Trophoblast cell (in vitro differentiated cells and primary cell): ENCODE measurements around the gene SORL1.
"Not testable (repeated sequence)": the region's sequence is repeated elsewhere in the genome, so short reads cannot be mapped to it uniquely, and the experiment has no call there.

ENCODE experiments used
- DNase-seq, 2 donors: peaks; one replicate each; pipeline ENCODE4 v3.0.0-alpha.2; 2016
- H2AFZ ChIP-seq: 2 replicates; pipeline ENCODE4 v1.6.1; 2013; ENCODE audit warnings: low read length, moderate library complexity, mild to moderate bottlenecking; ENCODE audit not compliant: insufficient read depth, poor library complexity
- H2AK5ac ChIP-seq: 2 replicates; pipeline ENCODE4 v1.6.1; 2013; ENCODE audit warnings: mild to moderate bottlenecking, low read length
- H2BK120ac ChIP-seq: 2 replicates; pipeline ENCODE4 v1.6.1; 2013; ENCODE audit warnings: low read length, mild to moderate bottlenecking, moderate library complexity; ENCODE audit not compliant: insufficient read depth, poor library complexity
- H2BK12ac ChIP-seq: 2 replicates; pipeline ENCODE4 v1.6.1; 2013; ENCODE audit warnings: mild to moderate bottlenecking, low read length, moderate library complexity
- H2BK5ac ChIP-seq: 2 replicates; pipeline ENCODE4 v1.6.1; 2013; ENCODE audit warnings: low read length, low read depth, moderate library complexity, mild to moderate bottlenecking; ENCODE audit not compliant: poor library complexity
- H3K14ac ChIP-seq: 2 replicates; pipeline ENCODE4 v1.6.1; 2013; ENCODE audit warnings: mild to moderate bottlenecking, low read length
- H3K18ac ChIP-seq: 2 replicates; pipeline ENCODE4 v1.6.1; 2013; ENCODE audit warnings: mild to moderate bottlenecking, low read length
- H3K23ac ChIP-seq: 2 replicates; pipeline ENCODE4 v1.6.1; 2013; ENCODE audit warnings: low read length
- H3K27ac ChIP-seq: 2 replicates; pipeline ENCODE4 v1.5.1; 2013; ENCODE audit warnings: low read depth, mild to moderate bottlenecking, inconsistent platforms, low read length, moderate library complexity
- H3K27me3 ChIP-seq: 2 replicates; pipeline ENCODE4 v1.6.1; 2013; ENCODE audit warnings: inconsistent platforms, mild to moderate bottlenecking, low read length, moderate library complexity; ENCODE audit not compliant: insufficient read depth
- H3K36me3 ChIP-seq, 2 experiments: 1 replicate in 1 of 2; 2 replicates in 1 of 2; pipeline ENCODE4 v1.6.1; 2013; ENCODE audit warnings: low read length in 2 of 2, mild to moderate bottlenecking in 2 of 2, moderate library complexity in 1 of 2; ENCODE audit not compliant: insufficient read depth in 2 of 2, control insufficient read depth in 1 of 2
- H3K4ac ChIP-seq: 2 replicates; pipeline ENCODE4 v1.6.1; 2013; ENCODE audit warnings: low read depth, mild to moderate bottlenecking, low read length, moderate library complexity
- H3K4me1 ChIP-seq, 2 experiments: 1 replicate in 1 of 2; 2 replicates in 1 of 2; pipeline ENCODE4 v1.6.1; 2013; ENCODE audit warnings: low read length in 2 of 2, mild to moderate bottlenecking in 2 of 2, moderate library complexity in 1 of 2; ENCODE audit not compliant: insufficient read depth in 2 of 2, control insufficient read depth in 1 of 2
- H3K4me2 ChIP-seq: 2 replicates; pipeline ENCODE4 v1.6.1; 2013; ENCODE audit warnings: inconsistent platforms, mild to moderate bottlenecking, low read length, moderate library complexity
- H3K4me3 ChIP-seq: 2 replicates; pipeline ENCODE4 v1.5.1; 2013; ENCODE audit warnings: mild to moderate bottlenecking, low read depth, low read length, inconsistent platforms
- H3K79me1 ChIP-seq: one replicate; pipeline ENCODE4 v1.6.1; 2013; ENCODE audit warnings: low read length
- H3K79me2 ChIP-seq: 2 replicates; pipeline ENCODE4 v1.6.1; 2013; ENCODE audit warnings: low read length, mild to moderate bottlenecking; ENCODE audit not compliant: control insufficient read depth, insufficient read depth, poor library complexity
- H3K9ac ChIP-seq: 2 replicates; pipeline ENCODE4 v1.6.1; 2013; ENCODE audit warnings: mild to moderate bottlenecking, low read length
- H3K9me3 ChIP-seq: 2 replicates; pipeline ENCODE4 v1.6.1; 2013; ENCODE audit warnings: low read depth, mild to moderate bottlenecking, control low read depth, inconsistent platforms, low read length; ENCODE audit not compliant: insufficient read depth
- H4K12ac ChIP-seq: 2 replicates; pipeline ENCODE4 v1.6.1; 2013; ENCODE audit warnings: low read depth, mild to moderate bottlenecking, low read length, moderate library complexity
- H4K8ac ChIP-seq: 2 replicates; pipeline ENCODE4 v1.6.1; 2013; ENCODE audit warnings: low read depth, mild to moderate bottlenecking, low read length, moderate library complexity
- H4K91ac ChIP-seq: one replicate; pipeline ENCODE4 v1.6.1; 2013; ENCODE audit warnings: low read depth, mild to moderate bottlenecking, low read length, moderate library complexity
- WGBS: extraction: QIAGEN DNeasy Blood & Tissue Kit; methylation state at CpG from one replicate; pipeline ENCODE4 v1.1.7; 2013; ENCODE audit warnings: missing lambda C conversion rate; ENCODE audit not compliant: insufficient read length, insufficient coverage; ENCODE audit errors: extremely low coverage; 5-methylcytosine and 5-hydroxymethylcytosine counted together

SORL1 gene

GRCh38 chr11:121500717-121501116, 48.6 kb downstream of the SORL1 start:
- no peak overlapping the region for H4K12ac ChIP-seq
- H3K4me3 ChIP-seq, result no peak overlapping the region
- H3K79me1 ChIP-seq, result no peaks in the 10 kb centered on the region
- no peak overlapping the region for H2BK12ac ChIP-seq
- H4K91ac ChIP-seq, result no peak overlapping the region
- no peak overlapping the region for H3K9ac ChIP-seq
- no peak overlapping the region for H3K23ac ChIP-seq
- H2BK120ac ChIP-seq, result no peak overlapping the region
- H3K4ac ChIP-seq, result no peak overlapping the region
- H3K36me3 ChIP-seq, result no peaks in the 10 kb centered on the region
- no peaks in the 10 kb centered on the region for H3K4me1 ChIP-seq
- H3K27me3 ChIP-seq, result no peaks in the 10 kb centered on the region
- no peak overlapping the region for H3K4me2 ChIP-seq
- H3K79me2 ChIP-seq, result no peaks in the 10 kb centered on the region
- no peak overlapping the region for H4K8ac ChIP-seq
- WGBS, result no CpG with 5 or more reads among the region's 1 CpG
- no peak overlapping the region for H3K18ac ChIP-seq
- no peak overlapping the region for H3K14ac ChIP-seq
- no peak overlapping the region for H2AK5ac ChIP-seq
- H2AFZ ChIP-seq, result no peak overlapping the region
- H2BK5ac ChIP-seq, result no peak overlapping the region
- no peaks in the 10 kb centered on the region for H3K9me3 ChIP-seq
- DNase-seq, result no peak
- no peak overlapping the region for H3K27ac ChIP-seq

- H3K18ac ChIP-seq, result no peak overlapping the region
- H2BK120ac ChIP-seq, result no peak overlapping the region
- no peak for DNase-seq
- no peaks in the 10 kb centered on the region for H3K79me2 ChIP-seq
- H3K27ac ChIP-seq, result no peak overlapping the region
- no peak overlapping the region for H2AK5ac ChIP-seq
- no CpG with 5 or more reads among the region's 3 CpGs for WGBS
- no peak overlapping the region for H2BK5ac ChIP-seq
- H3K27me3 ChIP-seq, result no peaks in the 10 kb centered on the region
- no peaks in the 10 kb centered on the region for H3K36me3 ChIP-seq
- no peak overlapping the region for H3K9ac ChIP-seq
- H3K4me2 ChIP-seq, result no peak overlapping the region
- no peak overlapping the region for H3K4me3 ChIP-seq
- no peak overlapping the region for H4K12ac ChIP-seq
- H4K8ac ChIP-seq, result no peak overlapping the region
- H4K91ac ChIP-seq, result no peak overlapping the region
- no peak overlapping the region for H3K4ac ChIP-seq
- H3K14ac ChIP-seq, result no peak overlapping the region
- H3K9me3 ChIP-seq, result no peaks in the 10 kb centered on the region
- H3K4me1 ChIP-seq, result no peaks in the 10 kb centered on the region
- H2AFZ ChIP-seq, result no peak overlapping the region
- no peaks in the 10 kb centered on the region for H3K79me1 ChIP-seq
- no peak overlapping the region for H3K23ac ChIP-seq
- no peak overlapping the region for H2BK12ac ChIP-seq
Measured at GRCh38 chr11:121503051-121503450, 50.9 kb downstream of the SORL1 start.

GRCh38 chr11:121506237-121506636, 54.1 kb downstream of the SORL1 start:
- not testable (repeated sequence) for H3K4me3 ChIP-seq, DNase-seq, H3K27ac ChIP-seq, H3K79me2 ChIP-seq, H3K4me2 ChIP-seq, H3K27me3 ChIP-seq, H3K4ac ChIP-seq, H3K23ac ChIP-seq, H2BK120ac ChIP-seq, H4K12ac ChIP-seq, H2AK5ac ChIP-seq, H2BK5ac ChIP-seq, H2AFZ ChIP-seq, H3K4me1 ChIP-seq, H4K8ac ChIP-seq, H3K36me3 ChIP-seq, H3K18ac ChIP-seq, H4K91ac ChIP-seq, H2BK12ac ChIP-seq, H3K9ac ChIP-seq, H3K9me3 ChIP-seq, H3K14ac ChIP-seq, H3K79me1 ChIP-seq
- no CpG with 5 or more reads among the region's 1 CpG for WGBS

DNA sequence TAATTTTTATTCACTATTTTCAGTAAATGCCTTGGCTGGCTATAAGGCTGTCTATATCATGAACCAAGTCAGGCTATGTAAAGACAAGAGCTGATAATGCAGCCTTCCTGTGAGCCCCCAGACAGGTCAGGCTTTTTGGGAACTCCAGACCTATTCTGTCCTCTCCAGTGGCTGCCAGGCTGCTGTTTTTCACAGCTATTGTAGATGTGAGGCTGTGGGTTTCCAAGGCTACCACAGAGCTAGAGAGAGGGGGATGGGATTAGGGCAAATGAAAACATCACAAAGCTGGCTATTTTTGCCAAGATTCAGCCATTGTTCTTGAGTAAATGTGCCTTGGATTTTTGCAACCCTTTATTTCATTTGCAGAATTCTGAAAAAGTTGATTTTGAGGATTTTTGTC, 56.3 kb downstream of the SORL1 start:
- H2BK5ac ChIP-seq, result no peak overlapping the region
- no peak overlapping the region for H3K18ac ChIP-seq
- H3K79me1 ChIP-seq, result no peaks in the 10 kb centered on the region
- no peak overlapping the region for H4K12ac ChIP-seq
- no peaks in the 10 kb centered on the region for H3K36me3 ChIP-seq
- no peak overlapping the region for H3K14ac ChIP-seq
- H3K4me1 ChIP-seq, result no peaks in the 10 kb centered on the region
- H3K9ac ChIP-seq, result no peak overlapping the region
- H3K23ac ChIP-seq, result no peak overlapping the region
- H3K9me3 ChIP-seq, result no peaks in the 10 kb centered on the region
- H4K8ac ChIP-seq, result no peak overlapping the region
- no peak overlapping the region for H2AFZ ChIP-seq
- no peak overlapping the region for H2AK5ac ChIP-seq
- H3K79me2 ChIP-seq, result no peaks in the 10 kb centered on the region
- H2BK12ac ChIP-seq, result no peak overlapping the region
- no peak overlapping the region for H3K27ac ChIP-seq
- no peak overlapping the region for H2BK120ac ChIP-seq
- H3K4me2 ChIP-seq, result no peak overlapping the region
- H3K4ac ChIP-seq, result no peak overlapping the region
- DNase-seq, result no peak
- no peak overlapping the region for H3K4me3 ChIP-seq
- no peaks in the 10 kb centered on the region for H3K27me3 ChIP-seq
- H4K91ac ChIP-seq, result no peak overlapping the region

- WGBS, result no CpG with 5 or more reads among the region's 2 CpGs
- H3K4ac ChIP-seq, result no peak overlapping the region
Measured at GRCh38 chr11:121510438-121510837, 58.3 kb downstream of the SORL1 start.

More at GRCh38 chr11:121510438-121510837, 58.3 kb downstream of the SORL1 start:
- Histone ChIP-seq H2BK120ac (no peak overlapping the region), H2AK5ac (no peak overlapping the region), H3K79me1 (no peaks in the 10 kb centered on the region), H3K9me3 (no peaks in the 10 kb centered on the region), H4K91ac (no peak overlapping the region), H2BK12ac (no peak overlapping the region), H4K8ac (no peak overlapping the region), H3K4me2 (no peak overlapping the region), H3K36me3 (no peaks in the 10 kb centered on the region), H3K27me3 (no peaks in the 10 kb centered on the region), H3K4me1 (no peaks in the 10 kb centered on the region), H3K79me2 (no peaks in the 10 kb centered on the region), H2AFZ (no peak overlapping the region), H4K12ac (no peak overlapping the region), H3K9ac (no peak overlapping the region), H3K27ac (no peak overlapping the region), H2BK5ac (no peak overlapping the region), H3K18ac (no peak overlapping the region), H3K4me3 (no peak overlapping the region), H3K23ac (no peak overlapping the region), H3K14ac (no peak overlapping the region)
- no peak for DNase-seq
